Dermis lymphatic vessel endothelial cell (primary cell): ENCODE data around the gene THAP10. TPM values are rescaled to one million over a fixed set of nuclear protein-coding genes. Genes with fewer than 3 reads are reported as not detected.

Experiments
- total RNA-seq: library from RNA; depleted of rRNA; stranded (reverse); fragments of >200 nt; gene quantifications from 2 replicates; pipeline ENCODE4 v1.2.1, GENCODE V29; 2014

The THAP10 gene
- 1.0 and 1.3 TPM in 2 replicates for total RNA-seq

DNA sequence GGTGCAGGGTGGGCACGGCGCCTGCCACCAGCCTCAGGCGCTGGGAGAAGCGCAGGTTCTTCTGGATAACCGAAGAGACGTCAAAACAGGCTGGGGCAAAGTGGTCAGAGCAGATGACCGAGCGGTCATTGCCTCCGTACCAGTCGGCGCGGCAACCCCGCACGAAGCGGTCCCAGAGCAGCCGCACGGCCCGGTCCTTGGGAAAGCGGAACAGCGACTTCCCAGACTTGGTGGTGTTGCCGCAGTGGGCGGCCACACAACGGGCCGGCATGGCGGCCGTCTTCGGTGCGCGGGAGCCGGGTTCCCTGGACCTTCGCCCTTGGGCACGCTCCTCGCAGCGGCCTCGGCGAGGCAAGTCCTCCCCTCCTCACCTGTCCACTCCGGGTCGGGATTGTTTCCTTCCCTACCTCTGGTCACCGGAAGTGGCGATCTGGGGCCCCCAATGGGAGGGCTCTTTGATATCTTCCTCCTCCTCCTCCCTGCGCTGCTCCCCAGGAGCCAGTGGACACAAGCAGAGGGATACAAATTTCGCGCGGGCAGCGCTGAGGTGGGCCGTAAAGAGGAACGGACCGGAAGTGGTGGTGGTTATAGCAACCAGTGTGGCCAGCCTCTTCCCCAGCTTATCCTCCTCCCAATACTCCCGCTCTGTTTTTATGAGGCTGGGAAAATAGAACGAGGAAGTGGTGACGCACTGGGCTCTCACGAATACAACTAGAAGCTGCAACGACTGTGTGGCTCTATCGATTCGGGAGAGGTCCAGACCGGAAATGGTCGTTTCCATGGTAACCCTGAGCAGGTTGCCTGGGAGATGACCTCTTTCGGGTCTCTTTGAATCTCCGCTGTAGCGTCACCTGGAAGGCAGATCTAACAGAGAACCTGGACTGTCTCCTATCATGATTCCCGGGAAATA lies at the start of gene THAP10, which contains the start of gene LRRC49:
Gene THAP10, minus strand, starts transcription at position 432 of the 910 bp plus-strand sequence. Its CDS starts 161 bp downstream, at position 271.
Gene LRRC49, plus strand, starts transcription at position 825 of the 910 bp plus-strand sequence. Its CDS starts 69 bp downstream, at position 894.

DNA sequence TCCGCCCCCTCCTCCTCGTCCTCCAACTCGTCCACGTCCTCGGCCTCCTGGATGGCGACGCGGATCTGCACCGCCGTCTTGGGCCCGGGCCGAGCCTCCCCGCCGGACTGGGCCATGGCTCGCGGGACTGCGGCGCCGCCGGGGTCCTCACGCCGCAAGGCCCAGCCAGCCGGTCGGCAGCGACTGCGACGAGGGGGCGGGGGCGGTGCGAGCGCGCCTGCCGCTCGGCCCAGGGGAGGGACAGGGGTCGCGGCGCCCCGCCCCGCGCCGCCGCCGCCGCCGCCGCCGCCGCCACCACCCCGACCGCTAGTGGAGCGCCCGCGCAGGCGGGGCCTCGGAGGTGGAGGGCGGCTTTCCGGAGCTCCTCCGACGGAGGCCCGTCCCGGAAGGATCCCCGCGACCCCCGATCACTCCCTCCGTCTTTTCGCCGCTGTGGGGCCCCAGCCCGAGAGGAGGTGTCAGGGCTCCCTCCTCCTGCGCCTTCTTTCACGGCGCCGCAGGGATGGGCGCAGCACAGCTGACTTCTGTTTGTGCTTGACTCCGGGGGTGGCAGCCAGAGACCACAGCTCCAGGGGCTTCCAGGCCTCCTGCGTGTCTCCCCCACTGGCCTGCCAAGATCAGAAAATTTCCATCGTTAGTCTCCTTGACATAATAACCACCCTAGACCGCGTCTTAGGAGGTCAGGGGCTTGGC lies 38.1 kb downstream of the THAP10 start, which contains the start of gene LARP6:
Gene LARP6, minus strand, starts transcription at position 185 of the 693 bp plus-strand sequence. Its CDS starts 69 bp downstream, at position 116.

Other genes starting within 250 kb of the THAP10 start
- gene UACA, start 128.9 kb downstream of the THAP10 start, total RNA-seq: 171 and 241 TPM in 2 replicates
- 8.1 and 11.3 TPM in 2 replicates for gene LARP6, start 38.3 kb downstream of the THAP10 start, total RNA-seq
- gene LRRC49, start 393 bp upstream of the THAP10 start, total RNA-seq: 4.9 and 6.4 TPM in 2 replicates
- gene THSD4, start 223.0 kb upstream of the THAP10 start, total RNA-seq: 23.6 and 26.3 TPM in 2 replicates